ENCODE results near the gene OLFML3.

Gene OLFML3

DNA sequence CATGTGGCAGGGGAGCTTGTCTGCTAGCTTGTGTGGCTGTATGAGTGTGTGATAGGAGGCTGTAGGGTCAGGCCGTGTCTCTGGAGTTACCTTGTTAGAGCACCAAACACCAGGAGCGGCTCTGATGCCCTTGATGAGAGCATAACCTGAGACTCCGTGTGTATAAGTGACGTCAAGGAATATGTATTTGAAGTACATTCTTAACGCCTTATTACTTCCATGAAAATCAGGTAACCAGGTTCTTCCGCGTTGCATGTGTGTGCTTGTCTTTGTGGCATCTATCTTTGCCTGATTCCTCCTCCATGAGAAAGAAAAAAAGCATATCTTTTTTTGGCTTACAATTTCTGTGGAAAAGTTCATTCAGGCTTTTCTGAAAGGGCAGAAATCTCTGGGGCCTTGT, 4.6 kb downstream of the OLFML3 start:
- TF ChIP-seq REST (IDR thresholded peaks at IDR 0.05; ENCODE audit: insufficient read depth in 1 of 2, low read depth in 2 of 2, low read length in 2 of 2): no peak
- no peak for TF ChIP-seq TAF1 (IDR thresholded peaks at IDR 0.05; ENCODE audit: borderline replicate concordance, insufficient read depth, low read length)
- TF ChIP-seq FOXP2 (optimal IDR thresholded peaks at IDR 0.05; ENCODE audit: borderline replicate concordance, extremely low read depth, extremely low read length, insufficient read depth): no peak
- no peak for TF ChIP-seq POLR2AphosphoS5 (IDR thresholded peaks at IDR 0.05; ENCODE audit: low read depth, low read length)
- no peak for TF ChIP-seq SIN3A (IDR thresholded peaks at IDR 0.05; ENCODE audit: borderline replicate concordance, insufficient read depth, low read length)

DNA sequence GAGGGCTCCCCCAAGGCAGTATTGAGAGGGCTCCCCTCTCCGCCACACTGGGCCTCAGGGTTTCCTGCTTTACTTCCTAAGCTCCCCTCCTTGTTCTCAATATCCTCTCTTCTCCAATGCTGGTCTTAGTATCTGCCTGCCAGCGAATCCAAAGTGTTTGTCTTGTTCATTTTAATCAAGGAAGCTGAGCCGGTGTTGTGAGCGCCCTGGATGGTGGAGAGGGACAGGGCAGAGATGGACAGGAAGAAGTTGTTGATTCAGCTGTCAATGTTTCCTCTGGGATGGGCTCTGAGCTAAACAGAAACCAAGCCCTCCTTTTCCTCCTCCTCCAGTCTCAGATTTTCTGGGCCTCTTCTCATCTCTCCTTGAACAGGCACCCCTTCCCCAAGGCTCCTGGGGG, 5.4 kb downstream of the OLFML3 start:
- no peak for TF ChIP-seq SIN3A (IDR thresholded peaks at IDR 0.05; ENCODE audit: borderline replicate concordance, insufficient read depth, low read length)
- no peak for TF ChIP-seq POLR2AphosphoS5 (IDR thresholded peaks at IDR 0.05; ENCODE audit: low read depth, low read length)
- TF ChIP-seq REST (IDR thresholded peaks at IDR 0.05; ENCODE audit: insufficient read depth in 1 of 2, low read depth in 2 of 2, low read length in 2 of 2): no peak
- TF ChIP-seq TAF1 (IDR thresholded peaks at IDR 0.05; ENCODE audit: borderline replicate concordance, insufficient read depth, low read length): no peak

GRCh38 chr1:113986802-113987201, 7.5 kb downstream of the OLFML3 start:
- TF ChIP-seq SIN3A (IDR thresholded peaks at IDR 0.05; ENCODE audit: borderline replicate concordance, insufficient read depth, low read length) (no peak), POLR2AphosphoS5 (IDR thresholded peaks at IDR 0.05; ENCODE audit: low read depth, low read length) (no peak), TAF1 (IDR thresholded peaks at IDR 0.05; ENCODE audit: borderline replicate concordance, insufficient read depth, low read length) (no peak), REST (IDR thresholded peaks at IDR 0.05; ENCODE audit: insufficient read depth in 1 of 2, low read depth in 2 of 2, low read length in 2 of 2) (no peak), FOXP2 (optimal IDR thresholded peaks at IDR 0.05; ENCODE audit: borderline replicate concordance, extremely low read depth, extremely low read length, insufficient read depth) (no peak)

GRCh38 chr1:113987259-113987658, 8.0 kb downstream of the OLFML3 start:
- TF ChIP-seq SIN3A (IDR thresholded peaks at IDR 0.05; ENCODE audit: borderline replicate concordance, insufficient read depth, low read length) (no peak), FOXP2 (optimal IDR thresholded peaks at IDR 0.05; ENCODE audit: borderline replicate concordance, extremely low read depth, extremely low read length, insufficient read depth) (no peak), REST (IDR thresholded peaks at IDR 0.05; ENCODE audit: insufficient read depth in 1 of 2, low read depth in 2 of 2, low read length in 2 of 2) (no peak), POLR2AphosphoS5 (IDR thresholded peaks at IDR 0.05; ENCODE audit: low read depth, low read length) (no peak)

DNA sequence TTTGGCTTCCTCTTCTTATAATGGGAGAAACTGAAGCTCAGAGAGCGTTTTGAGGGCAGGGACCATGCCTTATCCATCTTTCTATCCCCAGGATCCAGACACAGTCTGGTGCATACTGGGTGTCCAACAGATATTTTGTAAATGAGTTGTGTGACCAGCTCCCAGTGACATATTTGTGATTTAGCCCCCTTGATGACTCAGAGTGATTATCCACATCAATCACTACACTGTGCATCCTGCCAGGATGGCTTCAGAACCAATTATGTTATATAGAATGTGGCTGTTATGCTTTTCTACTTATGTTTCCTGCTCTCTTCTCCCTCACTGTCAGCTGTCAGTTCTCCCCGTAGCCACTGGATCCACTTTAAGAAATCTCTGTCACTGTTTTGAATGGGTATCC, 11.3 kb downstream of the OLFML3 start:
- TF ChIP-seq POLR2AphosphoS5 (IDR thresholded peaks at IDR 0.05; ENCODE audit: low read depth, low read length) (no peak), SIN3A (IDR thresholded peaks at IDR 0.05; ENCODE audit: borderline replicate concordance, insufficient read depth, low read length) (no peak), REST (IDR thresholded peaks at IDR 0.05; ENCODE audit: insufficient read depth in 1 of 2, low read depth in 2 of 2, low read length in 2 of 2) (no peak)

All from PFSK-1 (cell line).